Measurements from ENCODE around the gene SIAH1. TPM values are rescaled to one million over a fixed set of nuclear protein-coding genes. Genes with fewer than 3 reads are reported as not detected.
A peak's percentile ranks its signal among the peaks of the same experiment; 100 is the strongest.

SIAH1 gene
- total and polyA plus RNA-seq, 2 donors from 2014 or later, result 12.7 to 26.8 TPM

DNA sequence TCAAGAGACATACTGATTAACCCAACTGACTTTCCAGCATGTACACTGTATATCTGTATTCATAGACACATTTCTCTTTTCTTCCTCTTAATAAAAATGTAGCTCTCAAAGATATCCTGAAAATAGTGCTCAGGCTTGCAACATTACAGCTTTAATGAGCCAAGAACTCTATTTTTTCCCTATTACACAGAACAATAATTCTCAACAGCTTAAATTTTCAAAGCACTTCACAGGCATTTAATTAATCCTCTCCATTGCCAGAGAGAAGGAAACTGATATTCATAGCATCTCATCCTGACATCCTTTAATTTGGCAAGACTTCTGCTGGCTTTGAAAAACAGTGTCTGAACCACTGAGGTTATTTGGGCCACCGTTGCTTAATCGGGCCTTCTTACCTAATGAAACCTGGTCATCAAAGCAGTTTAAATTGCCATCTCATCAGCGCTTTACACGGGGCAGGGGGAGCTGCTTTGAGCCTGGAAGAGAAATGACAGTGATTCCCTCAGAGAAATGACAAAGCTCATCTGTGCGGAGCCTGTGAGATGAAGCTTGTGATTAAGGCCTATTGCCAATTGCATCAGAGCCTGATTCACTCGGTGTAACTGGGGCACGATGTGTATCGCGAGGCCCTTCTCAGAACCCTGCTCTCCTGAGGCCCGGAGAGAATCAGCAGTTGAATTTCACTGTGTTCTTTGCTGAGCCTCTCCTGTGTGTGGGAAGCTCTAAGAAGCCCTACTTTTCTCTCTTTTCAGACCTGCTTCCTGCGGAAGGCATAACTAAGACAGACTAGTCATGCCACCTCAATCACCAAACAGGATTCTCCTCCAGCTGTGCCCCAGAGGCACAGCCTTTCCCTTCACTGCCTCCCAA is 8.5 kb upstream of the SIAH1 start:
- TF ChIP-seq, protein P1, sequence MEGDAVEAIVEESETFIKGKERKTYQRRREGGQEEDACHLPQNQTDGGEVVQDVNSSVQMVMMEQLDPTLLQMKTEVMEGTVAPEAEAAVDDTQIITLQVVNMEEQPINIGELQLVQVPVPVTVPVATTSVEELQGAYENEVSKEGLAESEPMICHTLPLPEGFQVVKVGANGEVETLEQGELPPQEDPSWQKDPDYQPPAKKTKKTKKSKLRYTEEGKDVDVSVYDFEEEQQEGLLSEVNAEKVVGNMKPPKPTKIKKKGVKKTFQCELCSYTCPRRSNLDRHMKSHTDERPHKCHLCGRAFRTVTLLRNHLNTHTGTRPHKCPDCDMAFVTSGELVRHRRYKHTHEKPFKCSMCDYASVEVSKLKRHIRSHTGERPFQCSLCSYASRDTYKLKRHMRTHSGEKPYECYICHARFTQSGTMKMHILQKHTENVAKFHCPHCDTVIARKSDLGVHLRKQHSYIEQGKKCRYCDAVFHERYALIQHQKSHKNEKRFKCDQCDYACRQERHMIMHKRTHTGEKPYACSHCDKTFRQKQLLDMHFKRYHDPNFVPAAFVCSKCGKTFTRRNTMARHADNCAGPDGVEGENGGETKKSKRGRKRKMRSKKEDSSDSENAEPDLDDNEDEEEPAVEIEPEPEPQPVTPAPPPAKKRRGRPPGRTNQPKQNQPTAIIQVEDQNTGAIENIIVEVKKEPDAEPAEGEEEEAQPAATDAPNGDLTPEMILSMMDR (IDR thresholded peaks at IDR 0.05; ENCODE audit: borderline replicate concordance, extremely low read depth, insufficient read depth), result no peak
- no peak overlapping the region for H3K4me3 ChIP-seq (ENCODE audit: low read length in 3 of 3)
- H3K9ac ChIP-seq (ENCODE audit: low read length in 3 of 3), result no peak overlapping the region
- H3K27me3 ChIP-seq (ENCODE audit: control insufficient read depth, insufficient read depth, low read length), result no peaks in the 10 kb centered on the region
- no peaks in the 10 kb centered on the region for H3K4me1 ChIP-seq (ENCODE audit: control insufficient read depth in 2 of 3, insufficient read depth in 2 of 3, low read depth in 1 of 3, low read length in 3 of 3)
- H3K9me3 ChIP-seq (ENCODE audit: control insufficient read depth in 2 of 3, insufficient read depth in 1 of 3, low read length in 3 of 3), result no peaks in the 10 kb centered on the region
- H3K27ac ChIP-seq (ENCODE audit: low read depth in 2 of 2, low read length in 2 of 2), result no peak overlapping the region
- FAIRE-seq (no peak), DNase-seq (no peak)
- intact Hi-C loops (cut with DNase I), result no loop called here
- H3K36me3 ChIP-seq (ENCODE audit: control insufficient read depth in 2 of 3, insufficient read depth in 3 of 3, low read length in 3 of 3), result no peaks in the 10 kb centered on the region

DNA sequence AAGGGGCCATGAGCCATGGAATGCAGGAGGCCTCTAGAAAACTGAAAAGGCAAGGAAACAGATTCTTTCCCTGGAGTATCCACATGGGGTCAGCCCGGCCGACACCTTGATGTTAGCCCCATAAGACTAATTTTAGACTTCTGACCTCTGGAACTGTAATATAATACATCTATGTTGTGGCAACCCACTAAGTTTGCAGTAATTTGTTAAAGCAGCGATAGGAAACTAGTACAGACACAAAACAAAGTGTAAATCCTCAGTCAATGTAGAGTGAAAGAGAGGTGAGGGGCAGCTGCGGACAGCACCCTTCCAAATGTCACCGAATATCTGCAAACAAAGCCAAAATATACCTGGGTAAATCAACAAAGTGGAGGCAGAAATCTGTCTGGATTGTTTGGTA is 7.2 kb upstream of the SIAH1 start:
- Histone ChIP-seq H3K27ac (ENCODE audit: low read depth in 2 of 2, low read length in 2 of 2) (no peak overlapping the region), H3K36me3 (ENCODE audit: control insufficient read depth in 2 of 3, insufficient read depth in 3 of 3, low read length in 3 of 3) (no peaks in the 10 kb centered on the region), H3K9me3 (ENCODE audit: control insufficient read depth in 2 of 3, insufficient read depth in 1 of 3, low read length in 3 of 3) (no peaks in the 10 kb centered on the region), H3K27me3 (ENCODE audit: control insufficient read depth, insufficient read depth, low read length) (no peaks in the 10 kb centered on the region), H3K4me1 (ENCODE audit: control insufficient read depth in 2 of 3, insufficient read depth in 2 of 3, low read depth in 1 of 3, low read length in 3 of 3) (no peaks in the 10 kb centered on the region), H3K4me3 (ENCODE audit: low read length in 3 of 3) (no peak overlapping the region), H3K9ac (ENCODE audit: low read length in 3 of 3) (no peak overlapping the region)
- FAIRE-seq (no peak), DNase-seq (peak in 1 of 5 donors; percentile 8)
- TF ChIP-seq, protein P1 (IDR thresholded peaks at IDR 0.05; ENCODE audit: borderline replicate concordance, extremely low read depth, insufficient read depth), result no peak
- intact Hi-C loops (cut with DNase I), result no loop called here

DNA sequence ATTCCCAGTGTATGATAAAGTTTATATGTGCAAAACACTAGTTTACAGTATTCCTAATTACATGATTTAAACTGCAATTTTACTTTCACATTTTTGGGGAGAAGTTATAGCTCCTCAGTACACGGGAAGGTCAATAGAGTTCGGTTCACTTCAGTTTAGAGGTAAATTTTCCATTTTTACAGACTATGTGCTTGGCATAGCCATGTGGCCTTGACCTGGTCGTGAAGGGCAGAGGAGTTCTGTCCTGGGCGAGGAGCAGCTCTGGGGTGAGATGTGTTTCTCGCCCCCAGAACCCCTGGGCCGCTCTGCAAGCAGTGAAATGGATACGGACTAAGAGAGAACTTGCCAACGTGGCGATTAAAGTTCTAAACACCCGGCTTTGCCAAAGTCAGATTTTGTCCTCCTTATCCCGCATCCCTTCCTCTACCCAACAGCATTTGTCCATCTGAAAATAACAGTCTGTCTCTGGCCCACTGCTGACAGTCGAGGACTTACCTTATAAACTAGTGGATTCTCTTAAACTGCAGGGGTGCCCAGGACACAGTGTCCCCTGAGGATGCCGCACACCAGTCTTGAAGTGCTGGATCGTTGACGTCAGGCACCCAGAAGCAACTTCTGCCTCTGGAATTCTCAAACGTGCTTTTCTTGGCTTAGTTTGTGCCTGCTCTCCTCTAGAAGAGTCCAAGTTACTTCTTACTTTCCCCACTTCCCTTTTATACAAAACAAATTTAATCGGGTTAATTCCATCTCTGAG is 1.5 kb upstream of the SIAH1 start:
- no peak for FAIRE-seq
- H3K27me3 ChIP-seq (ENCODE audit: control insufficient read depth, insufficient read depth, low read length), result no peaks in the 10 kb centered on the region
- H3K4me1 ChIP-seq (ENCODE audit: control insufficient read depth in 2 of 3, insufficient read depth in 2 of 3, low read depth in 1 of 3, low read length in 3 of 3), result peaks cover 0 to 8% (median 8%) of the 10 kb centered on the region in 3 donors
- TF ChIP-seq, protein P1 (IDR thresholded peaks at IDR 0.05; ENCODE audit: borderline replicate concordance, extremely low read depth, insufficient read depth), result no peak
- no peaks in the 10 kb centered on the region for H3K36me3 ChIP-seq (ENCODE audit: control insufficient read depth in 2 of 3, insufficient read depth in 3 of 3, low read length in 3 of 3)
- no peak overlapping the region for H3K9ac ChIP-seq (ENCODE audit: low read length in 3 of 3)
- intact Hi-C loops (cut with DNase I), result no loop called here
- H3K27ac ChIP-seq (ENCODE audit: low read depth in 2 of 2, low read length in 2 of 2), result peak overlapping the region in 1 of 2 donors; percentile 4
- H3K9me3 ChIP-seq (ENCODE audit: control insufficient read depth in 2 of 3, insufficient read depth in 1 of 3, low read length in 3 of 3), result no peaks in the 10 kb centered on the region
- H3K4me3 ChIP-seq (ENCODE audit: low read length in 3 of 3), result no peak overlapping the region
- no peak for DNase-seq

Measured in kidney (tissue), 14 donors.